Peyer's patch (tissue), 4 donors: ENCODE measurements around the gene CARMIL3.

Experiments used
- POLR2A ChIP-seq, 2 donors: fragments of 450-650 bp; IDR thresholded peaks; one replicate each; pipeline ENCODE4 v1.5.1; 2017; ENCODE audit warnings: antibody characterized with exemption in 2 of 2, mild to moderate bottlenecking in 2 of 2, moderate library complexity in 2 of 2
- TF ChIP-seq, protein P1 (sequence below), 6 experiments: fragments of 450-650 bp in 4 of 6; fragments of 200-600 bp in 2 of 6; sonication (generic) in 1 of 6; IDR thresholded peaks; one replicate each; pipeline ENCODE4 v1.5.1; 2017 to 2019; ENCODE audit warnings: antibody characterized with exemption in 6 of 6, mild to moderate bottlenecking in 3 of 6, moderate library complexity in 1 of 6

DNA sequence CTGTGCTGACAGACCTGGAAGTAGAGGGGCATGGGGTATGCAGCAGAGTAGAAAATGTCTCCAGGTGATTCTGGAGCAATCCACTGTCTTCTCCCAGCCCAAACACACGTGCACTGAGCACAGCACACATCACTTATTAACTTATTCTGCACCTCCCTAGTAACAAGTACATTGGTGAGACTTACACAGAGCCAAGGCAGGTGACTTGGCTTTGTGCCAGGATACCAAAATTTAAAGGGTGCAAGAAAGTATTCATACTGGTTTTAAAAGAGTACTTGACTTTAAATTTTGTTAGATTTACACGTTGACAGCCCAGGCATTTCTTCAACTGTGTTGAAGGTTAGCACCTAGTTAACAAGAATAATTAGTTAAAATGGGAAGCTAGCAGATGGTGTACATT is 11.1 kb upstream of the CARMIL3 start:
- TF ChIP-seq, protein P1, sequence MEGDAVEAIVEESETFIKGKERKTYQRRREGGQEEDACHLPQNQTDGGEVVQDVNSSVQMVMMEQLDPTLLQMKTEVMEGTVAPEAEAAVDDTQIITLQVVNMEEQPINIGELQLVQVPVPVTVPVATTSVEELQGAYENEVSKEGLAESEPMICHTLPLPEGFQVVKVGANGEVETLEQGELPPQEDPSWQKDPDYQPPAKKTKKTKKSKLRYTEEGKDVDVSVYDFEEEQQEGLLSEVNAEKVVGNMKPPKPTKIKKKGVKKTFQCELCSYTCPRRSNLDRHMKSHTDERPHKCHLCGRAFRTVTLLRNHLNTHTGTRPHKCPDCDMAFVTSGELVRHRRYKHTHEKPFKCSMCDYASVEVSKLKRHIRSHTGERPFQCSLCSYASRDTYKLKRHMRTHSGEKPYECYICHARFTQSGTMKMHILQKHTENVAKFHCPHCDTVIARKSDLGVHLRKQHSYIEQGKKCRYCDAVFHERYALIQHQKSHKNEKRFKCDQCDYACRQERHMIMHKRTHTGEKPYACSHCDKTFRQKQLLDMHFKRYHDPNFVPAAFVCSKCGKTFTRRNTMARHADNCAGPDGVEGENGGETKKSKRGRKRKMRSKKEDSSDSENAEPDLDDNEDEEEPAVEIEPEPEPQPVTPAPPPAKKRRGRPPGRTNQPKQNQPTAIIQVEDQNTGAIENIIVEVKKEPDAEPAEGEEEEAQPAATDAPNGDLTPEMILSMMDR (IDR thresholded peaks at IDR 0.05) = no peak
- TF ChIP-seq POLR2A (IDR thresholded peaks at IDR 0.05) = no peak
